ENCODE results near the gene PNRC1. TPM values are rescaled to one million over a fixed set of nuclear protein-coding genes. Genes with fewer than 3 reads are reported as not detected.
A peak's percentile ranks its signal among the peaks of the same experiment; 100 is the strongest.
"Not testable (repeated sequence)": the region's sequence is repeated elsewhere in the genome, so short reads cannot be mapped to it uniquely, and the experiment has no call there.

The PNRC1 gene
- 100 to 1,000 TPM; 285 to 486 (median 315) TPM for total RNA-seq

- 1% methylated on average over 53 of the region's 63 CpGs for WGBS
- peak within 1 kb of the TSS; percentile 100 for H3K27ac ChIP-seq (replicated peaks in 1 of 4)
- DNase-seq (ENCODE audit: extremely low spot score), result peak; percentile 100
Measured at GRCh38 chr6:89080281-89081128, at the start of gene PNRC1. TSS of gene PNRC1 (plus strand) at chr6:89080751. CDS start at chr6:89080895, 144 bp downstream.

GRCh38 chr6:89032599-89032998 lies 48.0 kb upstream of the PNRC1 start:
- peaks cover 32 to 48% (median 40%) of the 10 kb centered on the region in 4 donors for H3K4me1 ChIP-seq
- DNase-seq (ENCODE audit: extremely low spot score), result no peak
- H3K27me3 ChIP-seq, result no peaks in the 10 kb centered on the region
- peak overlapping the region in 1 of 4 donors; percentile 30 for H3K27ac ChIP-seq (replicated peaks in 1 of 4)
- H3K4me3 ChIP-seq, result no peak overlapping the region
- WGBS, result 67% methylated on average over 2 of the region's 2 CpGs
- TF ChIP-seq, protein P1, sequence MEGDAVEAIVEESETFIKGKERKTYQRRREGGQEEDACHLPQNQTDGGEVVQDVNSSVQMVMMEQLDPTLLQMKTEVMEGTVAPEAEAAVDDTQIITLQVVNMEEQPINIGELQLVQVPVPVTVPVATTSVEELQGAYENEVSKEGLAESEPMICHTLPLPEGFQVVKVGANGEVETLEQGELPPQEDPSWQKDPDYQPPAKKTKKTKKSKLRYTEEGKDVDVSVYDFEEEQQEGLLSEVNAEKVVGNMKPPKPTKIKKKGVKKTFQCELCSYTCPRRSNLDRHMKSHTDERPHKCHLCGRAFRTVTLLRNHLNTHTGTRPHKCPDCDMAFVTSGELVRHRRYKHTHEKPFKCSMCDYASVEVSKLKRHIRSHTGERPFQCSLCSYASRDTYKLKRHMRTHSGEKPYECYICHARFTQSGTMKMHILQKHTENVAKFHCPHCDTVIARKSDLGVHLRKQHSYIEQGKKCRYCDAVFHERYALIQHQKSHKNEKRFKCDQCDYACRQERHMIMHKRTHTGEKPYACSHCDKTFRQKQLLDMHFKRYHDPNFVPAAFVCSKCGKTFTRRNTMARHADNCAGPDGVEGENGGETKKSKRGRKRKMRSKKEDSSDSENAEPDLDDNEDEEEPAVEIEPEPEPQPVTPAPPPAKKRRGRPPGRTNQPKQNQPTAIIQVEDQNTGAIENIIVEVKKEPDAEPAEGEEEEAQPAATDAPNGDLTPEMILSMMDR (IDR thresholded peaks at IDR 0.05), result peak; percentile 26 to 42 (median 37)
- TF ChIP-seq POLR2A (IDR thresholded peaks at IDR 0.05; ENCODE audit: low read depth), result no peak
- peaks cover 0 to under 1% (median 0%) of the 10 kb centered on the region in 4 donors for H3K9me3 ChIP-seq
- intact Hi-C loops (cut with DNase I), result loop anchor here (5.0 kb wide), 1 partner anchor 50 kb away; no protein-coding TSS in a partner anchor
- no peaks in the 10 kb centered on the region for H3K36me3 ChIP-seq

More at GRCh38 chr6:89080281-89081128, at the start of gene PNRC1:
- Histone ChIP-seq H3K4me3 (peak within 1 kb of the TSS; percentile 91 to 100 (median 96)), H3K4me1 (peaks cover 20 to 39% (median 38%) of the 10 kb centered on the region in 4 donors), H3K9me3 (no peaks in the 10 kb centered on the region), H3K27me3 (no peaks in the 10 kb centered on the region), H3K36me3 (peaks cover 17 to 27% (median 21%) of the 10 kb centered on the region in 4 donors)
- intact Hi-C loops (cut with DNase I), result loop anchor here (2.0 to 5.0 kb wide), 3 partner anchors 46 to 66 kb away; partner anchors contain the start of gene PM20D2
- TF ChIP-seq EP300 (IDR thresholded peaks at IDR 0.05), result no peak
- peak; percentile 100 for TF ChIP-seq POLR2AphosphoS5 (IDR thresholded peaks at IDR 0.05)
- TF ChIP-seq, protein P1 (IDR thresholded peaks at IDR 0.05), result no peak
- peak; percentile 99 for TF ChIP-seq POLR2A (IDR thresholded peaks at IDR 0.05; ENCODE audit: low read depth)

- intact Hi-C loops (cut with DNase I), result loop anchor here (5.0 kb wide), 1 partner anchor 51 kb away; no protein-coding TSS in a partner anchor
- WGBS, result 44% methylated on average over 1 of the region's 1 CpG
- Histone ChIP-seq H3K27ac (replicated peaks in 1 of 4) (no peak overlapping the region), H3K4me1 (peaks cover 32 to 48% (median 39%) of the 10 kb centered on the region in 4 donors), H3K27me3 (no peaks in the 10 kb centered on the region), H3K4me3 (no peak overlapping the region), H3K36me3 (no peaks in the 10 kb centered on the region), H3K9me3 (peaks cover 0 to 8% (median 4%) of the 10 kb centered on the region in 4 donors)
- TF ChIP-seq POLR2AphosphoS5 (IDR thresholded peaks at IDR 0.05), result no peak
- TF ChIP-seq POLR2A (IDR thresholded peaks at IDR 0.05; ENCODE audit: low read depth), result no peak
- no peak for TF ChIP-seq EP300 (IDR thresholded peaks at IDR 0.05)
- TF ChIP-seq, protein P1 (IDR thresholded peaks at IDR 0.05), result no peak
- DNase-seq (ENCODE audit: extremely low spot score), result no peak
Measured at GRCh38 chr6:89033461-89033860, 47.1 kb upstream of the PNRC1 start.

DNA sequence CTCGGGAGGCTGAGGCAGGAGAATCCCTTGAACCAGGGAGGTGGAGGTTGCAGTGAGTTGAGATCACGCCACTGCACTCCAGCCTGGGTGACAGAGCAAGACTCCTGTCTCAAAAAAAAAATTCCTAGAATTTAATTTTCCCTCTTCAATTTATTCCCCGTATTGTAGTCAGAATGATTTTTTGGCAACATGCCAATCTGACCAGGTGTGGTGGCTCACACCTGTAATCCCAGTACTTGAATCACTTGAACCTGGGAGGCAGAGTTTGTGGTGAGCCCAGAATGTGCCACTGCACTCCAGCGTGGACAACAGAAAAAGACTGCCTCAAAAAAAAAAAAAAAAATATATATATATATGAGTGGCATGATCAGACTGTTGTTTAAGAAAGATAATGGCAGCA lies 46.4 kb upstream of the PNRC1 start:
- H3K27me3 ChIP-seq; H3K4me3 ChIP-seq; H3K36me3 ChIP-seq; DNase-seq (ENCODE audit: extremely low spot score); H3K9me3 ChIP-seq: not testable (repeated sequence)
- intact Hi-C loops (cut with DNase I), result loop anchor here (2.0 to 5.0 kb wide), 2 partner anchors 47 to 52 kb away; partner anchors contain the start of gene PNRC1
- peaks cover 32 to 48% (median 39%) of the 10 kb centered on the region in 4 donors for H3K4me1 ChIP-seq
- peak overlapping the region; percentile 85 to 94 (median 90) for H3K27ac ChIP-seq (replicated peaks in 1 of 4)
- WGBS, result 73% methylated on average over 4 of the region's 4 CpGs

DNA sequence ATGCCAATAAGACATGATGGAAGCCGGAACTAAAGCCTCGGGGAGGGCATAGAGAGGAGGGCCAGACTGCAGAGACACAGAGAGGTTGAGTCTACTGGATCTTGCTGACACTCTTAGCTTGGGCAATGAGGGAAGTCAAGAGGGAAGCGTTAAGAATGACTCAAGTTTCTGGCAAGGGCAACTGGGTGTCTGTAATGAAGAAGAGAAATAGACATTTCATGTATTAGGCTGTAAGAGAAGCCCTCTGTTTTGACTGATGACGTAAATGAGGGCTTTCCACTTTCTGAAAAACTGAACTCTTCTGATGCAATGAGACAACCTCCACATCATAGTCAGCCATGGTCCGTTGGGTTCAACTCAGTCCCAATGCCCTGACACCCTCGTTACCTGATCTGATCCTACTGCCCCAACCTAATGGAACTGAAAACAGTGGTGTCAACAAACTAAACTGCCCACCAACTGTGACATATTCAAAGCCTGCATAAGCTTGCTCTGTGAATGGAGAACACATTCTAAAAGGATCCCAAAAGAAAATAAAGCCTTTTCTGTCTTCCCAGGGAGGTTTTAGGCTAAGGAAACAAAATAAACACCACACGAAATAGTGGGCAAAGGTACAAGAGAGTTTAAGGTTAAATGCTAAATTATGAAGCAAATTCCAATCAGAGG lies 45.8 kb upstream of the PNRC1 start:
- intact Hi-C loops (cut with DNase I), result loop anchor here (2.0 to 5.0 kb wide), 2 partner anchors 46 to 52 kb away; partner anchors contain the start of gene PNRC1
- 46% methylated on average over 7 of the region's 7 CpGs for WGBS
- peaks cover 32 to 48% (median 39%) of the 10 kb centered on the region in 4 donors for H3K4me1 ChIP-seq
- peaks cover 0 to 9% (median 4%) of the 10 kb centered on the region in 4 donors for H3K9me3 ChIP-seq
- no peak for DNase-seq (ENCODE audit: extremely low spot score)
- peak overlapping the region in 3 of 4 donors; percentile 22 to 43 (median 23) for H3K4me3 ChIP-seq
- H3K27ac ChIP-seq (replicated peaks in 1 of 4), result peak overlapping the region; percentile 85 to 94 (median 90)
- no peaks in the 10 kb centered on the region for H3K36me3 ChIP-seq
- TF ChIP-seq, protein P1 (IDR thresholded peaks at IDR 0.05), result no peak
- TF ChIP-seq POLR2AphosphoS5 (IDR thresholded peaks at IDR 0.05), result peak; percentile 49 to 65
- H3K27me3 ChIP-seq, result no peaks in the 10 kb centered on the region
